Fibroblast of villous mesenchyme (primary cell): ENCODE results near the gene MTMR3. TPM values are rescaled to one million over a fixed set of nuclear protein-coding genes. Genes with fewer than 3 reads are reported as not detected.
A peak's percentile ranks its signal among the peaks of the same experiment; 100 is the strongest.

Experiments used
- DNase-seq: peaks from one replicate; pipeline ENCODE4 v3.0.0-alpha.2; 2010; ENCODE audit warnings: low read depth
- H3K4me3 ChIP-seq: 2 replicates; pipeline ENCODE4 v1.5.1; 2011; ENCODE audit warnings: low read depth, mild to moderate bottlenecking, low read length
- CTCF ChIP-seq: IDR thresholded peaks from 2 replicates; pipeline ENCODE4 v1.5.1; 2012; ENCODE audit warnings: low read depth, mild to moderate bottlenecking, low read length; ENCODE audit not compliant: insufficient read depth
- total RNA-seq: library from RNA; depleted of rRNA; stranded (reverse); fragments of >200 nt; gene quantifications from 2 replicates; pipeline ENCODE4 v1.2.3, GENCODE V29; 2012

Gene MTMR3
- total RNA-seq, 1 donor, result 51.4 TPM

DNA sequence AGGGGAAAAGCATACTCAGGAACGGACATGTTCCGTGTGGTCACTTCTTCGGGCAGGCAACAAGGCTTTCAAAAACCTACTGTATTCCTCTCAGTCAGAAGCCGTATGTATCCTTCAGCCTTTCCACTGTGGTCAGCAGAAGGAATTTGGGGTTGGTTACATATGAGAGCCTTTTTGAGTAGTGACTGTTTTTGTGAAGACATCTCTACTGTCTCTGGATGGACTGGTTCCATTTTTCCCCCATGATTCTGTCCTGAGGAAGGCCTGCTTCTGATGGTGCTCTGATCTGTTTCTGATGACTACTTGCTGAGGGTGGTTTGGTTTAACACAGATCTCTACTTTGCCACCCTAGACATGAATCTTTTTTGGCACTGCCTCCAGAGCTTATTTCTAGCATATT lies 133.6 kb downstream of the MTMR3 start:
- H3K4me3 ChIP-seq, result no peak overlapping the region
- DNase-seq, result no peak
- no peak for TF ChIP-seq CTCF

DNA sequence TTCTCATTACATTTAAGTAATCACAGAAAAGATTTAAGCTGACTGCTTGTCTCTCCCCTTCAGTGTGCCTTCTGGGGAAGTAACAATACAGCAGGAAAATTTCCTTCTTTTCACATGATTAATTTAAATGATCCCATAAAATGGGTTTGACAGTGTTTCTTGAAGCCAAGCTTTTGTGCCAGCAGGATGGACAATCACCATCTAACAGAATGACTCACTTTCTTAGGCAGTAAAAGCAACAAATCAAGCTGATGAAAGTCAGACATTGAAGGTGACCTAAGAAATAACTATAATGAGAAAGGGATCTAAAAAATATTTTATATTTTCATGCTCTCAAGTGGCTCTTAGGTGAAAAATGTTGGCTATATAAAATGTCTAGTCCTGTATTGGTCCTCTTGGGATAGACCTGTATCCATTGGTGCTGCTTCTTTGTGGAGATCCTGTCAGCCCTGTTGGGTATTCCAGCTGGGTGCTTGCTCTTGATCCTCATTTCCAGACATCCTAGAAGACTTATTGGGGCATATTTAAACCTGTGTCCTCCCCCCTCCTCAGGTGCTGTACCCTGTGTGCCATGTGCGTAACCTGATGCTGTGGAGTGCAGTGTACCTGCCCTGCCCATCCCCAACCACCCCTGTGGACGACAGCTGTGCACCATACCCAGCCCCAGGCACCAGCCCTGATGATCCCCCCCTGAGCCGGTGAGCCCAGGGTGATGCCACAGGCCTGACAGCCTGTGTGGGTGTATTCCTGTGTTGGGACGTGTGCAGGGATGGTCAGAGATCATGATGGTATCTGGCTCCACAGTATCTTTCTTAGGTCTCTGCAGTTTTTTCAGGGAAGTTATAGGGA lies 134.6 kb downstream of the MTMR3 start:
- peak; percentile 30 for DNase-seq
- H3K4me3 ChIP-seq, result no peak overlapping the region
- no peak for TF ChIP-seq CTCF

DNA sequence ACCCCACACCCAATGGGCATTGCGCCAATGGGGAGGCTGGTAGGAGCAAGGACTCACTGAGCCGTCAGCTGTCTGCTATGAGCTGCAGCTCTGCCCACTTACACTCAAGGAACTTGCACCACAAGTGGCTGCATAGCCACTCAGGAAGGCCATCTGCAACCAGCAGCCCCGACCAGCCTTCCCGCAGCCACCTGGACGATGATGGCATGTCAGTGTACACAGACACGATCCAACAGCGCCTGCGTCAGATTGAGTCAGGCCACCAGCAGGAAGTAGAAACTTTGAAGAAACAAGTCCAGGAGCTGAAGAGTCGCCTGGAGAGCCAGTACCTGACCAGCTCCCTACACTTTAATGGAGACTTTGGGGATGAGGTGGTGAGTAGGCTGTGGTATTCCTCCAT lies 137.5 kb downstream of the MTMR3 start:
- no peak for DNase-seq
- H3K4me3 ChIP-seq, result no peak overlapping the region
- no peak for TF ChIP-seq CTCF

- no peak for DNase-seq
- no peak overlapping the region for H3K4me3 ChIP-seq
- no peak for TF ChIP-seq CTCF
These were observed 138.4 kb downstream of the MTMR3 start for GRCh38 chr22:30021338-30021737.

- TF ChIP-seq CTCF, result no peak
- H3K4me3 ChIP-seq, result no peak overlapping the region
- no peak for DNase-seq
These were observed 139.1 kb downstream of the MTMR3 start for GRCh38 chr22:30021881-30022619.

GRCh38 chr22:30023099-30023660 lies 140.2 kb downstream of the MTMR3 start:
- DNase-seq, result no peak
- no peak for TF ChIP-seq CTCF
- H3K4me3 ChIP-seq, result no peak overlapping the region
